ENCODE data around the gene MRPL38.

The MRPL38 gene

DNA sequence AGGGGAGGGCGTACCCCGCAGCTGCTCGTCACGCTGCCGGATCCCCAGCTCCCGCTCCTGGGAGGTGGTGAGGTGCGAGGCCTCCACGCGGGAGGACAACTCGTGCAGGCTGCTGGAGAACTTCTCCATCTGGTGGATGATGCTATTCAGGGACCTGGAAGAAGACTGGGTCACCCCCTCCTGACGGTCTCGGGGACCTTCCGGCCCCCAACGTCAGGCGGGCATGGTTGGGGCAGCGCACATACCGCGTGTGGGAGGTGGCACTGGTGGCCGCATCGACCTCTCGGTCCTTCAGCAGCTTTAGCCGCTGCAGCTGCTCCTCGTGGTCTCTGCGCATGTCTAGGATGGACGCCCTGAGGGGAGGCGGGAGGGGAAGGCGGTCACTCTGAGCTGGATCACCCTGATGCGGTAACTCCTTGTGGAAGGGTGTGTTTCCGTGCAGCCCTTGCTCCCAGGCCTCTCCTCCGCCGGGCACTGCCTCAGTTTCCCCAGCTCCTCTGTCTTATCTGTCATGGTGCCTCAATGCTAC lies 13.3 kb upstream of the MRPL38 start:
- DNase-seq (ENCODE audit: low spot score): no peak
- TF ChIP-seq, protein P1, sequence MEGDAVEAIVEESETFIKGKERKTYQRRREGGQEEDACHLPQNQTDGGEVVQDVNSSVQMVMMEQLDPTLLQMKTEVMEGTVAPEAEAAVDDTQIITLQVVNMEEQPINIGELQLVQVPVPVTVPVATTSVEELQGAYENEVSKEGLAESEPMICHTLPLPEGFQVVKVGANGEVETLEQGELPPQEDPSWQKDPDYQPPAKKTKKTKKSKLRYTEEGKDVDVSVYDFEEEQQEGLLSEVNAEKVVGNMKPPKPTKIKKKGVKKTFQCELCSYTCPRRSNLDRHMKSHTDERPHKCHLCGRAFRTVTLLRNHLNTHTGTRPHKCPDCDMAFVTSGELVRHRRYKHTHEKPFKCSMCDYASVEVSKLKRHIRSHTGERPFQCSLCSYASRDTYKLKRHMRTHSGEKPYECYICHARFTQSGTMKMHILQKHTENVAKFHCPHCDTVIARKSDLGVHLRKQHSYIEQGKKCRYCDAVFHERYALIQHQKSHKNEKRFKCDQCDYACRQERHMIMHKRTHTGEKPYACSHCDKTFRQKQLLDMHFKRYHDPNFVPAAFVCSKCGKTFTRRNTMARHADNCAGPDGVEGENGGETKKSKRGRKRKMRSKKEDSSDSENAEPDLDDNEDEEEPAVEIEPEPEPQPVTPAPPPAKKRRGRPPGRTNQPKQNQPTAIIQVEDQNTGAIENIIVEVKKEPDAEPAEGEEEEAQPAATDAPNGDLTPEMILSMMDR (IDR thresholded peaks at IDR 0.05; ENCODE audit: extremely low read depth, missing control alignments): no peak

DNA sequence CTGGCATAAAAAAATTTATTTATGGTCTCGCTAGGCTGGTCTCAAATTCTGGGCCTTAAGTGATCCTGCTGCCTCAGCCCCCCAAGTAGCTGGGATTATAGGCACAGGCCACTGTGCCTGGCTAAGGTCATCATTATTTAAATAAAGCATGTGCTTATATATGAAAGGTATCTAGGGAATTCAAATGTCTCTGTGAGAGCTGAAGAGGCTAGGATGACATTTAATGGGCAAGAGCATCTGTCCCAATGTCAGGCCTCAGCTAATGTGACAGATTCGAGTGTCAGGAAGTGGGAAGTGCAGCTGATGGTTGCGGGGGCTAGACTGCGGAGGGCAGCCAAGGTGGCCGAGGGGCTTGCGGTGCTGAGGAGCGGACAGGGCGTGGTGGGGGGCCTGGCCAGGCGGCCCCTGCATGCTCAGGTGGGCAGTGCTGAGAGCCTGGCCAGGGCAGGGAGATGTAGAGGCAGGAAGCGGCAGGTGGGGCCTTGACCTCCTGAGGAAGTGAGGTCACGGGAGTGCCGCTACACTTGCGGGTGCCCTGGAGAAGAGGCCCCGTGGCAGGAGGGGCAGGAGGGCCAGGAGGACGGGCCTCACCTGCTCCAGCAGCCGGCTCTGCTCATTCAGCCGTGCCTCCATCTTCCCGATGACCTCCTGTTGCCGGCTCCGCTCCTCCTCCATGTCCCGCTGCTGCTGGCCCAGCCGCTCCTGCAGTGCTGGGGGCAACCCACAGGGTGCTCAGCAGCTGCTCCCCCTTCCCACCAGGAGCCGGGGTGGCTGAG lies 12.6 kb upstream of the MRPL38 start:
- TF ChIP-seq, protein P1 (IDR thresholded peaks at IDR 0.05; ENCODE audit: extremely low read depth, missing control alignments): no peak
- DNase-seq (ENCODE audit: low spot score): no peak

DNA sequence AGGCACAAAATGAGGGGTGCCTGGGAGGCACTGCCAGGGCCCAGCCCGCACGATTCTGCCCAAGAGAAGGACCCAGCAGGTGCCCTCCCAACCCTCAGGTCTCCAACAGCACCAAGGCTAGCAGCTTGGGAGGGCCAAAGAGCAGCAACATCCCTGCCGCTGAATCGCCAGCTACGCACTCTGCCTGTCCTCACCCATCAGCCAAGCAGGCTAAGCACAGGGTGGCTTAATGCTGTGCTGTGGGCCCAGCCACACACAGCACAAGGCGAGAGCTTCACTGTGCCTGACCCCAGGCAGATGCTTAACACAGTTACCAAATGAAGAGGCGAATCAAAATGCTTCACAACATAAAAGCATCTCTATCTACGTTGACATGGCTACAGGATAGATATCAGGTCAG lies 10.6 kb upstream of the MRPL38 start:
- DNase-seq (ENCODE audit: low spot score): no peak
- TF ChIP-seq, protein P1 (IDR thresholded peaks at IDR 0.05; ENCODE audit: extremely low read depth, missing control alignments): no peak

DNA sequence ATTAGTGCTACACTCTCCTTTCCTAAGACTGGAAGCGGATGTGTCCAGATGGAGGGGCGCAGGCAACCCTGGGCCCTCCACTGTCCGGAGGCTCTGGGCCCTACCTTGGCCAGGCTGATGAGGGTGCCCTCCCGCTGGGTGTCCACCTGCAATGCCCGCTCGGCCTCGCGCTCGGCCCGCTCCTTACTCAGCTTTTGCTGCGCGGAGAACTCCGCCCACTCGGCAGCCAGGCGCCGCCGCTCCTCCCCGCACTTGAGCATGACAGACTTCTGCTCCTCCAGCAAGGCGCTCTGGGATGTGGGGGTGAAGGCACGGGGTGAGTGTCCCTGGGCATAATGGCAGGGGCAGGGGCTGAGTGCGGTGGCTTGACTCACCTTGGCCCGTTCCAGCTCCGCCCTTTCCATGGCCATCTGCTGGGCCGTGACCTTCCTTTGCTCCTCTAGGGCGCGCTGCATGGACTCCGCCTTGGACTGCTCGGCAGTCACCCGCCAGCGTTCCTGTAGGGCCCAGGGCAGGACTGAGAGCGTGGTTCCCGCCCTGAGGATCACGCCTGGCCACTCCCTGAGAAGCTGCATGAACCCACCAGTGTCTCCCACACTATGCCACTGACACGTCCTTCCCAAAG lies 10.1 kb upstream of the MRPL38 start:
- no peak for DNase-seq (ENCODE audit: low spot score)
- TF ChIP-seq, protein P1 (IDR thresholded peaks at IDR 0.05; ENCODE audit: extremely low read depth, missing control alignments): no peak

DNA sequence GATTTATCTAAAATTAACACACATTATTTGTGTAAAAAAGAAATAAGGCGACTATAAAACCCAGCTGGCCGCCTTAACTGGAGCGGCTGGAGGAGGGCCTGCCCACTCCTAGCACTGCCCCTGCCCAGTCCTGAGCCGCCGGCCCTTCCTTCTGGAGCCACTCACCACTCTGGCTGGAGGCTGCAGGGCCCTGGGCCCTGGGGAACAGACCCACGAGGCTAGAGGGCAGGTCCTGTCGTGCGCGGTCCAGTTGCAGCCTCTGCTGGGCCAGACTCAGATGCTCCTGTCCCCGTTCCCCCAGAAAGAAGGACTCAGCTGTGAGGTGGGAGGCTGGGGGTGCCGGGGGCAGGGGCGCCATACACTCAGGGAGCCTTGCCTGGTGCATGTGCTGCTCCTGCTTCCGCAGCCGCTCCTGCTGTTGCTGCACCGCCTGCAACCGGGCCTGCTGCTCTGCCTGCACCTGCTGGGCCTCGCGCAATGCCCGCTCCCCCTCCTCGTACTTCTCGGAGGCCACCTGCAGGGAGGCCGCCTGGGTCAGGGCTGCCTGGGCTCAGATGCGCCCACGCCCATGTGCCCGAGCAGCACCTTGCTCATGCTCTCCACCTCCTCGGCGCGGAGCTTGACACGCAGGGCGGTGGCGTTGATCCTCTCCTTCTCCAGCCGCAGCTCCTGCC lies 9.0 kb upstream of the MRPL38 start:
- no peak for DNase-seq (ENCODE audit: low spot score)
- TF ChIP-seq, protein P1 (IDR thresholded peaks at IDR 0.05; ENCODE audit: extremely low read depth, missing control alignments): no peak

DNA sequence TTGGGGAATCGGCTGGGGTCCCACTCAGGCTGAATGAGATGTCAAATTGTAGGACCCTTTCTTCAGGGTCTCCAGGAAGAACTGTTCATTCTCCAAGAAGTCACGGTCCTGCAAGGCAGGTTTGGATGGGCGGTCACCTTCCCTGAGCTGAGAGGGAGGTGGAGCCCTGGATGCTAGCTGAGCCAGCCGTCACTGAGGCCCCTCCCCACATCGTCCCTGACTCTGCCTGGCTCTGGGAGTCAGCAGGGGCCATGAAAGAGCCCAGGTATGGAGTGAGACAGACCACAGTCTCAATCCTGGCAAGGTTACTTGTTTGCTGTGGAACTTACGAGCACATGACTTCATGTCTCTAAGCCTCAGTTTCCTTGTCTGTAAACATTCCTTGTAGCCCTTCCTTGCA lies 6.0 kb upstream of the MRPL38 start:
- TF ChIP-seq, protein P1 (IDR thresholded peaks at IDR 0.05; ENCODE audit: extremely low read depth, missing control alignments): no peak
- DNase-seq (ENCODE audit: low spot score): no peak

DNA sequence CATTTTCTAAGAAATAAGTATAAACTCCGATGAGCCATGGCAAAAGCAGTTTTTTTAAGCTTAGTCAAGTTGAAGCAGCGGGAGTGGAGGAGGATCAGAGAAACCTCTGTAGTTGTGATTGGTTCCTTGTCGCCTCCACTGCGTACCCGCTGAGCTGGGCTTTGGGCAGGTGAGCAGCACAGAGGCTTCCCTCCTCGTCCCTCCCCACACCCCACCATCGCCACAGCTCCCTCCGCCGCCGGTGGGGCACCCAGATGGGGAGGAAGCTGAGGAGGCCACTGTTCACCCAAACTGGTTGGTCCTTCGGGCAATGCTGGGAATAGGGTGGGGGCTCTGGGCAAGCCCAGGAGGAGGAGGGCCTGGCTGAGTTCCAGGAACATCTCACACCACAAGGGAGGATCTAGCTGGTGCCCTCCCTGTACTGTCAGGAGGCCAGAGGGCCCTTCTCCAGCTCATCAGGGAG lies 5.2 kb upstream of the MRPL38 start:
- no peak for DNase-seq (ENCODE audit: low spot score)
- TF ChIP-seq, protein P1 (IDR thresholded peaks at IDR 0.05; ENCODE audit: extremely low read depth, missing control alignments): no peak

Measured in GM20000 (cell line).